Left cardiac atrium (tissue), 4 donors: ENCODE data around the gene ALKBH2. TPM values are rescaled to one million over a fixed set of nuclear protein-coding genes. Genes with fewer than 3 reads are reported as not detected.

Experiments used
- ATAC-seq, 2 donors: fragments of 200-7000 bp; cut with Tn5 transposase; one replicate each; pipeline ENCODE4 v1.9.1; 2020; ENCODE audit warnings: mild to moderate bottlenecking in 2 of 2, moderate library complexity in 2 of 2
- DNase-seq: peaks from one replicate; pipeline ENCODE4 v3.0.0-alpha.2; 2020
- intact Hi-C, 2 donors: fragments of 100-400 bp; cut with DNase I; formaldehyde crosslinking; loops; one replicate each; pipeline versions ENCODE4 v1.14.1 to v1.15.1; 2022 to 2023
- total RNA-seq, 2 donors: library from RNA; stranded (reverse); fragmentation: NEBNext Ultra II Directional; extraction: Animal tissue kit (Norgen Biotek cat#: 25700); gene quantifications; one replicate each; pipeline ENCODE4 v1.2.1, GENCODE V29; 2021
- donor health status: DM: no; HTN: yes; CAD: no.
- donor health status: DM: no; HTN: yes; CAD: no; lungs with severe emphysema.
- donor health status: DM: yes; HTN: yes; CAD: no.
- donor health status: Dilated cardiomyopathy.

Gene ALKBH2
- total RNA-seq, 2 donors from 2014 or later = 8.5 to 12.0 TPM

DNA sequence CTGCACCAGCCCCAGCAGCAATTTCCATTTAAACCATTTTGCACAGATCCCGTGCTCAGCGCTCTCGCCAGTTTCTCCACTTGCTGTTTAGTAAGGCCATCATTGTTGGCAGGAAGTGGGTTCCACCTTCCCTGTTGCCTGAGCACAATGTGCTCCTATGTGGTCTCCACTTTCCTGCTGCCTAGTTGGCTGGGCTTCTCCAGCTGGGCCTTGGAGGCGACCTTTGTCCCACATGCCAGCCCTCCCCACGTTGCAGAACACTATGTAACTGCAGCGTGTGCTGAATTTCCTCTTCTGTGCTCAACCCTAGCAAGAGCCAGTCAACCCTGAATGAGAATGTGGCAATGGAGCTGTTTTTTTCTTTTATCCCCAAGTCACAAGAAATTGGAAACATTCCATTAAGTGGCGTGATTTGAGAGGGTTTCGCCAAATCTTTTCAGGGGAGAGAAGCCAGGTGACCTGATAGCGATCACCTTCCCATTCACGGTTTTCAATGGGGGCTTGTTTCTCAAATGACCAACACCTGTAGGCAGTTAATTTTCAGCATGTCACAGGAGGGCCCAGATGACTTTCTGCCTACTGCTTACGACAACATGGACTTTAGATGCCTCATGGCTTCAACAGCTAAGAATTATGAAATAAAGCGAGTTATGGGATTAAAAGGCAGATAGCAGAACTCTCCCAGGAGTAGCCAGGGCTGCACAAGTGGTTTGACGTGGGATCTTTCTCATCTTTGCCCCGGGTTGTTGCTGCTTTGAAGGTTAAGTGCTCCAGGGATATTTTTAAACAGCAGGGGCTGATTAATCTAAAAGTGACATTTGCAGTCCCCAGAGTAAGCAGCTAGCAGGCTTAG lies 22.7 kb upstream of the ALKBH2 start, which contains the start of gene ACACB:
TSS of gene ACACB (plus strand) at position 830 of the 853 bp plus-strand sequence. CDS start 22,819 bp downstream, outside the sequence.
- ATAC-seq = peak; percentile 45 to 69
- DNase-seq = peak; percentile 67
- intact Hi-C loops = loop anchor here (5.0 to 10.0 kb wide), 2 partner anchors 41 to 49 kb away; no protein-coding TSS in a partner anchor

DNA sequence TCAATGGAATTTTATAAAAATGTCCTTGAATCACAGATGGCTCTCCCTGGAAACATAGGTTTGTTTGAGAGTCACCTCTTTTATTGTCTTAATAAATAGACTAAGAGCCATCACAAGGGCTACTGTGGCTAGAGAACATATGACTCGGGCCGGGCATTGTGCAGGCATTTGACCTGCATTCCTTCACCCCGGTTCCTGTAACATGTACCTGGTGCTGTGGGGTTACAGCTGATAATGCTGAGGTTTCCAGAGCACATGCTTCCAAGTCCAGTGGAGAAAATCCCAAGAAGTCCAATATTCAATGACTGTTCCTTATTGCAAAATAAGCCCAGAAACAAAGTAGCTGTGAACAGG lies 22.1 kb upstream of the ALKBH2 start:
- intact Hi-C loops = loop anchor here (5.0 to 10.0 kb wide), 2 partner anchors 42 to 49 kb away; no protein-coding TSS in a partner anchor
- no peak for ATAC-seq
- no peak for DNase-seq

DNA sequence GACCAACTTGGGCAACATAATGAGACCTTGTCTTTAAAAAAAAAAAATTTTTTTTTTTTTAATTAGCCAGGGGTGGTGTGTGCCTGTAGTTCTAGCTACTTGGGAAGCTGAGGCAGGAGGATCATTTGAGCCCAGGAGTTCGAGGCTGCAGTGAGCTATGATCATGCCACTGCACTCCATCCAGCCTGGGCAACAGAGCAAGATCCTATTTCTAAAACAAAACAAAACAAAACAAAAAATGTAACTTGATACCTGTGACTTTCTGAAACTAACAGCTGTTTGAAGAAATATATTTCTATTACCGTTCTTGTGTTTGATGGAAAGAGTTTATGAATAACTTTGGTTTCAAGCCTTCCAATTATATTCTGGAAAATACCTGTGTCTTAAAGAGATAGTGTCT lies 21.4 kb upstream of the ALKBH2 start:
- no peak for DNase-seq
- no peak for ATAC-seq
- intact Hi-C loops = loop anchor here (5.0 to 10.0 kb wide), 2 partner anchors 43 to 50 kb away; no protein-coding TSS in a partner anchor

DNA sequence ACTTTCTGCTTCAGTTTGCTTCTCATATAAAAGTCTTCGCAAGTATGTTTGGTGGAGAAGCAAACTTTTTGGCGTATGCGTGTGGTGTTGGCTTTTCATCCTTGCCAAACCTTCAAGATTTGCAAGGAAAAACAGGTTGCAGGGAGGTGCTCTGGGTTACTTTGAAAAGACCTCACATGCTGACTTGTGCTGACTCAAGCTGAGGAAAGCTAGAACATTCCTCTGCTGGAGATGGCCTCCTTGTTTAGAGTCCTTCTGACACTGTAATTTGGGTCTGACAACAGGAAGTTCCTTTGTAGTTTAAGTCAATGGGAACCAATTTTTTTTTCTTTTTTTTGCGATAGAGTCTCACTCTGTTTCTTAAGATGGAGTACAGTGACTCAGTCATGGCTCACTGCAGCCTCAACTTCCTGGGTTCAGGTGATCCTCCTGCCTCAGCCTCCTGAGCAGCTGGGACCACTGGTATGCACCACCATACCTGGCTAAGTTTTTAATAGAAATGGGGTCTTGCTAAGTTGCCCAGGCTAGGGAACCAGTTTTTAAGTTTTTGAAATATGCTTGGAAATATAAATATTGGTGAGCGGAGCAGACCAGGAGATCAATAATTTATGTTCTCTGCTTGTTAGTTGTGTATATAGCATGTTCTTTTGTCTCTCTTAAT lies 20.5 kb upstream of the ALKBH2 start:
- DNase-seq (no peak), ATAC-seq (no peak)
- intact Hi-C loops = loop anchor here in 1 of 2 donors (10.0 kb wide), 1 partner anchor 51 kb away; no protein-coding TSS in a partner anchor

DNA sequence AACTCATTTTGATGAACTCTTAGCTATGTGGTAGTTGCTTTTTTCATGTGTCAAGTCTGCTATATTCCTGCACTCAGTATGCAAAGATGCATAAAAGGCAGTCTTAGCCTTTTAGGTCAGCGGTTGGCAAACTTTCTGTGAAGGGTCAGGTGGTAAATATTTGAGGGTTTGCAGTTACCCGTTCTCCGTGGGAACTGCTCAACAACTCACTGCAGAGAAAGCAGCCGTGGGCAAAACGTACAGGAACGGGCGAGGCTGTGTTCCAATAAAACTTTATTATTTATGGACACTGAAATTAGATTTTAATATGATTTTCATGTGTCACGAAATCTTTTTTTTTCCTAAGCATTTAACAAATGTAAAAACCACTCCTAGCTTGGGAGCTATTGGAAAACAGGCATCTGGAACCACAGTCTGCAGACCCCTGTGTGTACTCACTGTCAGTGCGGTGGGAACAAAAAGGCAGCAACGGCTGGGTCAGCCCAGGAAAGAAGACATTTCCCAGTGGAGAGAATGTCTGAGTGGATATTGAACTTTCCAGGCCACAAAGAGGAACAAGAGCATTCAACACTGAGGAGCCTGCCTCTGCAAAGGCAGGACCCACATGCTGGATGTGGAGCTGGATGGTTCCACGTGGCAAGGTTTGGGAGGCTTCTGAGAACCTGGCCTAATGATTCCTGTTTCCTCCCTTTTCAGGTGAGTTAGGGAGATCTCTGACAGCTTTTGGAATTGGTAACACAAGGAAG lies 19.6 kb upstream of the ALKBH2 start:
- ATAC-seq = no peak
- intact Hi-C loops = loop anchor here in 1 of 2 donors (10.0 kb wide), 1 partner anchor 52 kb away; no protein-coding TSS in a partner anchor

DNA sequence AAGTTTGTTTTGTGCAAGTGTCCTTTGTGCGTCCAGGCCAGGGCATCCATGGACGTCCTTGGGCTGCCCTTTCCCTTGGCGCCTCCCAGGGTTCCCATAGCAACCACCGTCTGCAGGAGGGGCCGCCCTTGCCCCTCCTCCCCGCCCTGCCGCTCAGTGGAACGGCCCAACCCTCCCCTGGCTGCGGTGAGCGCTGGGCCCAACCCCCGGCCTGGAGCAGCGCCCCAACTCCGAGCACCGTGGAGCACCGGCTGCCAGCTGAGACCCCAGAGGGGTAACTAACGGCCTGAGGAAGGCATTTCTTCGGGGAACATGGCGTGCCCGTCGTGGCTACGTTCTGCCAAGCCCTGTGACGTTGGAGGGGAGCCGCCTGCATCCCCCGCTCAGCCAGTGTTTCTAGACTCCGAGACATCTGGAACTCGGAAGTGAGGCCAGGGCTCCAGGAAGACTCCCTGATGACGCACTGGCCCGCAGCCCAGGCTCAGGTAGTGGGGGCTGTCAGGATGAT lies 17.8 kb upstream of the ALKBH2 start:
- intact Hi-C loops = loop anchor here in 1 of 2 donors (10.0 kb wide), 1 partner anchor 54 kb away; no protein-coding TSS in a partner anchor
- DNase-seq = peak; percentile 95
- ATAC-seq = peak; percentile 93 to 99

More for the DNA sequence above, 19.6 kb upstream of the ALKBH2 start:
- DNase-seq = no peak

DNA sequence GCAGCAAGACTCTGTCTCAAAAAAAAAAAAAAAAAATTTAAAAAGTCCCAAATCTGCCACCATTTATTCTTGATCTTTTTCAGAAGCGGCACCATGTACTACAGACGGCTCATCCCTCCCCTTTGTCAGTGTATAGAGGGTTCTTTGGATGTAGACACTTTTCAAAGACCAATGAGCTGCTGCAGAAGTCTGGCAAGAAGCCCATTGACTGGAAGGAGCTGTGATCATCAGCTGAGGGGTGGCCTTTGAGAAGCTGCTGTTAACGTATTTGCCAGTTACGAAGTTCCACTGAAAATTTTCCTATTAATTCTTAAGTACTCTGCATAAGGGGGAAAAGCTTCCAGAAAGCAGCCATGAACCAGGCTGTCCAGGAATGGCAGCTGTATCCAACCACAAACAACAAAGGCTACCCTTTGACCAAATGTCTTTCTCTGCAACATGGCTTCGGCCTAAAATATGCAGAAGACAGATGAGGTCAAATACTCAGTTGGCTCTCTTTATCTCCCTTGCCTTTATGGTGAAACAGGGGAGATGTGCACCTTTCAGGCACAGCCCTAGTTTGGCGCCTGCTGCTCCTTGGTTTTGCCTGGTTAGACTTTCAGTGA lies 16.6 kb upstream of the ALKBH2 start:
- intact Hi-C loops = loop anchor here in 1 of 2 donors (10.0 kb wide), 1 partner anchor 55 kb away; no protein-coding TSS in a partner anchor
- DNase-seq (no peak), ATAC-seq (no peak)

DNA sequence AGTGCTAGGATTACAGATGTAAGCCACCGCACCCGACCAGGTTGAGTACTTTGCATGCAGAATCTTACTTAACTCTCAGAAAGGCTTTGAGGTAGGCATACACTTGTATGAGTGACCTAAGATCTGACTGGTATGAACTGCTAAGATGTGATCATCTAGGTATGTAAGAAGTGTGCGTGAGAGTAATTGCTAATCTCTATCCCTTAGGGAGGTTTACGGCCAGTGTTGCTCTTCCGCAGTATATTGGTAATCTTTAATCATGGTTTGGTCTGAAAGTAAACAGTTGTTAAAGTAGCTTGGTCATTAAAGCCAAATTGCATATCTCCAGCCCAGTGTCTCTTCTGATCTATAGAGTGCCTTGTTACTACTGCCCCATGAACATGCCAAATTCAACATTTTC lies 11.9 kb upstream of the ALKBH2 start:
- intact Hi-C loops = no loop called here
- no peak for DNase-seq
- ATAC-seq = no peak

DNA sequence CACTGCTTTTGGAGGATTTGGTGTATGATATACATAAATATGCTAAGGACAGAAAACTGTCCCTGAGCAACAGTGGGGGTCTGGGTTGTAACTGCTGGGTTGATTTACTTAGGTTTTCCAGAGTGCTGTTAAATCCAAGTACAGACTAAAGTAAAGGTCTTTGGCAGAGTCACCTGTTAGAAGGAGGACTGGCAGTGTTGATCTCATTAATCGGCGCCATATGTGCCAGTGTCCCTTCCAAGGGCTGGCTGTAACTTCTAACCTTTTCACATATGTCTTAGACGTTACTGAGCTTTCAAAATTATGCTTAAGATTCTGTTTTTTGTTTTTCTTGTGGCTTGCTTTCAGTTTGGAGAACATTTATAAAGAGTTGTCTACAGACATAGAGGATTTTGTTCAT lies 9.2 kb upstream of the ALKBH2 start:
- no peak for DNase-seq
- intact Hi-C loops = no loop called here
- ATAC-seq = no peak

DNA sequence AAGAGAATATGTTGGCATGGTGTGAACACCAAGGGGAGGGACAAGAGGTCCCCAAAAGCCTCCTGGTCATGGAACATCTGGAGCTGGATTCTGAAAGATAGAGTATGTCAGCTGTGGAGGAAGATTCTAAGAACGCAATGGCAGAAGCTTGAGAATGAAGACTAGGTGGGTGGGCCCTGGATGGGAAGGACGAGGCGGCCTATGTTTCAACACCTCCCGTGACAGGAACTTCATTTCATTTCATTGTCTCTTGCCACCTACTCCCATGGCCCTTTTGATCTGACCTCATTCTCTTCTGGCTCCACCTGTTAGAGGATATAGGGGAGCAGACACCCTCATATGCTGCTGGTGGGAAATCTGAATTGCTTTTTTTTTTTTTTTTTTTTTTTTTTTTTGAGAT lies 7.5 kb upstream of the ALKBH2 start:
- ATAC-seq = no peak
- DNase-seq = no peak
- intact Hi-C loops = no loop called here

DNA sequence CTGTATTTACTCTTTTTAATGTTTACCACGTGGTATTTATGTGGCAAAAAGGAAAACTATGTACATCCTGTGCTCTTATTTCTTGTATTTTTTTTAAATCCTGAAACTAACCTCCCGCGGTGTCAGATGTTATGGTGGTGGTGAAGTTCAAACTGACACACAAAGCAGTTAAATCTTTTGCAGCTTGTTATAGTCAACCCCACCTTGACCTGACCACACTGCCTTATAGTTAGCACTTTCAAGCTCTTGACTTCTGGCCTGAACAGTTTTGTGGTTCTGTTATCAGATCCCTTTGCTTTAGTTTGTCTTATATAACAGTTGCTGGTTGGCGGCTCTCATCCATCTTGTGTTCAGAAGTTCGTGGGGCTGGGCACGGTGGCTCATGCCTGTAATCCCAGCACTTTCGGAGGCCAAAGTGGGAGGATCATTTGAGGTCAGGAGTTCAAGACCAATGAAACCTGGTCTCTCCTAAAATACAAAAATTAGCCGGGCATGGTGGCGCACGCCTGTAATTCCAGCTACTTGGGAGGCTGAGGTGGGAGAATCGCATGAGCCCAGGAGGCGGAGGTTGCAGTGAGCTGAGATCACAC lies 6.3 kb upstream of the ALKBH2 start:
- ATAC-seq (no peak), DNase-seq (no peak)
- intact Hi-C loops = loop anchor here in 1 of 2 donors (10.0 kb wide), 1 partner anchor 535 kb away; the partner anchor contains the start of genes ISCU and SART3

DNA sequence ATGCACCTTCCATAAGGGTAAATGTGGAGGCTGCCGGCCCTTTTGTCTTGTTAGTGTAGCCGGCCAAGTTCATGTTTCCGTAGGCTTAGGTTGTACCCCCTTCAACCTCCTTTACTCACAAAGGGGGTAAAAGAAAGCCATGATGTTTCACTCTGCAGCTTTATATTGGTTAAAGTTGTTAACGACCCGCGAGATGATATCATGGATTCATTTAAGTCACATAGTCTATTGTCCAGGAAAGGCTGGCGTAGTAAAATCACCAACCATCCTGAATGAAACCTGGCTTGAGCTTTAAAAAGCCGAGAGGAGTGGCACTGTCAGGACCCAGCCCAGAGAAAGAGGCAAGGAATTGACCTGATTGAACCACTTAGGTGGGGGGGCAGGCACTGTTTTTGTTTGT lies 5.4 kb upstream of the ALKBH2 start:
- DNase-seq (no peak), ATAC-seq (peak in 1 of 2 donors; percentile 1)
- intact Hi-C loops = loop anchor here in 1 of 2 donors (10.0 kb wide), 1 partner anchor 534 kb away; the partner anchor contains the start of genes ISCU and SART3

DNA sequence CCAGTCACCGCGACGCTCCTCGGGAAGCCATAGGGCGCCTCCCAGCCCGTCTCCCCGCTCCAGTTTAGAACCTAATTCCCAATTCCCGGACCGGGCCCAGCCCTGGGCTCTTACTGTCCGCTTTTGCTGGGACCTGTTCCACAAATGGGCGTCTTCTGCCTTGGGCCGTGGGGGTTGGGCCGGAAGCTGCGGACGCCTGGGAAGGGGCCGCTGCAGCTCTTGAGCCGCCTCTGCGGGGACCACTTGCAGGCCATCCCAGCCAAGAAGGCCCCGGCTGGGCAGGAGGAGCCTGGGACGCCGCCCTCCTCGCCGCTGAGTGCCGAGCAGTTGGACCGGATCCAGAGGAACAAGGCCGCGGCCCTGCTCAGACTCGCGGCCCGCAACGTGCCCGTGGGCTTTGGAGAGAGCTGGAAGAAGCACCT lies 4.9 kb upstream of the ALKBH2 start:
- intact Hi-C loops = loop anchor here in 1 of 2 donors (10.0 kb wide), 1 partner anchor 533 kb away; the partner anchor contains the start of genes ISCU and SART3
- ATAC-seq = peak; percentile 59 to 70
- peak; percentile 78 for DNase-seq

DNA sequence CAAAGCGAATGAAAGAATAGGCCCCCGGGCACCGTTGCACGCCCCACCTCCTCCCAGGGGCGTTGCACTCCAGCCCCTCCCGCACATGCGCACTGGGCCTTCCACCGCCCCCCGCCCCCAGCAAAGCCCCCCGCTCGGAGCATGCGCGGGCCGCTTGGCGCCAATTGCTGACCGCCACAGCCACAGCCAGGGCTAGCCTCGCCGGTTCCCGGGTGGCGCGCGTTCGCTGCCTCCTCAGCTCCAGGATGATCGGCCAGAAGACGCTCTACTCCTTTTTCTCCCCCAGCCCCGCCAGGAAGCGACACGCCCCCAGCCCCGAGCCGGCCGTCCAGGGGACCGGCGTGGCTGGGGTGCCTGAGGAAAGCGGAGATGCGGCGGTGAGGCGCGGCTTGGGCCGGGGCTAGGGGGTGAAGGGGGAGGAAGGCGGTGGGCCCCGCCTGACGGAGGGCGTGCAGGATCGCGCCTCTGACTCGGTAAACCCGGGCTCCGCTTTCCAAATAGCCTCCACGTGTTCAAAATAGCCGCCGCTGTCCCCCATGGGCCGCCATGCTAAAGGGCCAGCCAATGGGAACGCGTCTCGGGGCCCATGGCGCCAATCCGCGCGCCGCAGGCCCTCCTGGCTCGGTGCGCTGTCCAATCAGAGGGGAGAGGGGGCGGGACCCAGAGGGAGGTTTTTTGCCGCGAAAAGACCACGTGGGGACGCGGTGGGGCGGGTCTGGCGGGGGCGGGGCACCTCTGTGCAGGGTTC lies 4.3 kb upstream of the ALKBH2 start, which contains the start of gene UNG:
TSS of gene UNG (plus strand) at position 163 of the 748 bp plus-strand sequence. CDS start at position 246, 83 bp downstream.
- peak; percentile 97 to 98 for ATAC-seq
- intact Hi-C loops = loop anchor here in 1 of 2 donors (10.0 kb wide), 1 partner anchor 533 kb away; the partner anchor contains the start of genes ISCU and SART3
- DNase-seq = peak; percentile 98

DNA sequence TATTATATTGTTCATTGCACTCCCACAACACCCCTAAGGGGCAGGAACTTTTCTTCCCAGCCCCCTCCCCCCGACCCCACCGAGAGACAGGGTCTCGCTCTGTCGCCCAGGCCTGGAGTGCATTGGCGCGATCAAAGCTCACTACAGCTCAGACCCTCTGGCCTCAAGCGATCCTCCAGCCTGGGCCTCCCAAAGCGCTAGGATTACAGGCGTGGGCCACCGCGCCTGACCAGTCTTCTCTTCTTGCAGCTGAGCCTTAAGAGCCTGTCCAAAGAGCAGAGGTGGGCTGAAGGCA lies 3.8 kb upstream of the ALKBH2 start:
- intact Hi-C loops = loop anchor here in 1 of 2 donors (10.0 kb wide), 1 partner anchor 532 kb away; the partner anchor contains the start of genes ISCU and SART3
- ATAC-seq (no peak), DNase-seq (no peak)

DNA sequence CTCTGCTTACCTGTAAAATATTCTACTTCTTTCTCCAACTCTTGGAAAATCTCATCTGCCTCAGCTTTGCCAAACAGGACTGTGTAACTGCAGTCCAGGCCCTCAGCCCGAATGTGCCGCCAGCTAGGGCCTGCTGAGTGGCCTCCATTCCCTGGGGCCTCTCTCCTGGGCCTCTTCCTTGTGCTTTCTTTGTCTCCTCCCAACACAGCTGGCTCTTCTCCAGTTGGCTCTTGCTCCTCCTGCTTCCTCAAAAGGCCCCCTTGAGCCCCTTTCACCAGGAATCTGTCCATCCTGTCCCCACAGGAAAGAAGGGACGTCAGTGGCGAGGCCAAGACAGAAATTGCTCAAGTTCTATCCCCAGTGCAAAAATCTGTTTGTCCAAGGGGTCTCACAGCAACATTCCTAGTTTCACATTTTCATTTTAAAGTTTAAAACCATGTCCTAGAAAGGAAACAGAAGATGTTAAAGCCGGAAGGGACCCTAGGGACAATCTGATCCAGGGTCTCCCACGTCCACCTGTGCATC lies 713 bp downstream of the ALKBH2 start:
- ATAC-seq (no peak), DNase-seq (no peak)
- intact Hi-C loops = loop anchor here (5.0 to 10.0 kb wide), 3 partner anchors 280 to 530 kb away; partner anchors contain the start of genes ISCU (in 2 of the 2) and SART3 (in 2 of the 2)
